GM12878 (cell line): ENCODE data around the gene ZFAND2A. TPM values are rescaled to one million over a fixed set of nuclear protein-coding genes. Genes with fewer than 3 reads are reported as not detected.

Experiments used
- BHLHE40 ChIP-seq, 2 experiments: fragments of 450-650 bp in 1 of 2; IDR thresholded peaks; 2 replicates each; pipeline ENCODE4 v1.6.1; 2011 to 2017; ENCODE audit warnings: low read depth in 2 of 2, borderline replicate concordance in 1 of 2, improper control_type of control experiment in 1 of 2, low read length in 1 of 2, mild to moderate bottlenecking in 1 of 2
- HDGF ChIP-seq: fragments of 450-650 bp; IDR thresholded peaks from 2 replicates; pipeline ENCODE4 v1.6.1; 2016; ENCODE audit warnings: antibody characterized with exemption
- MTA2 ChIP-seq: fragments of 450-650 bp; IDR thresholded peaks from 2 replicates; pipeline ENCODE4 v1.6.1; 2016; ENCODE audit warnings: low read depth, mild to moderate bottlenecking, moderate library complexity
- NFXL1 ChIP-seq: fragments of 450-650 bp; IDR thresholded peaks from 2 replicates; pipeline ENCODE4 v1.6.1; 2017; ENCODE audit warnings: antibody characterized with exemption, mild to moderate bottlenecking, borderline replicate concordance
- NFYB ChIP-seq: IDR thresholded peaks from 2 replicates; pipeline ENCODE4 v1.6.1; 2011; ENCODE audit warnings: low read depth, mild to moderate bottlenecking, low read length, improper control_type of control experiment, moderate library complexity; ENCODE audit not compliant: insufficient read depth
- POLR2A ChIP-seq: IDR thresholded peaks from 2 replicates; pipeline ENCODE4 v1.6.1; 2011; ENCODE audit warnings: low read depth, mild to moderate bottlenecking, low read length
- SMAD1 ChIP-seq: fragments of 450-650 bp; IDR thresholded peaks from 2 replicates; pipeline ENCODE4 v1.6.1; 2018; ENCODE audit warnings: mild to moderate bottlenecking, low read depth; ENCODE audit not compliant: partially characterized antibody
- SMARCA5 ChIP-seq: fragments of 450-650 bp; IDR thresholded peaks from 2 replicates; pipeline ENCODE4 v1.6.1; 2017; ENCODE audit warnings: mild to moderate bottlenecking
- STAT1 ChIP-seq: fragments of 450-650 bp; conservative IDR thresholded peaks from 2 replicates; pipeline ENCODE4 v1.6.1; 2014; ENCODE audit warnings: antibody characterized with exemption, mild to moderate bottlenecking
- SUPT20H ChIP-seq: IDR thresholded peaks from 2 replicates; pipeline ENCODE4 v1.6.1; 2011; ENCODE audit warnings: low read depth, mild to moderate bottlenecking, low read length, moderate library complexity, borderline replicate concordance; ENCODE audit not compliant: control insufficient read depth
- TCF12 ChIP-seq: IDR thresholded peaks from 2 replicates; pipeline ENCODE4 v1.6.1; 2011; ENCODE audit warnings: low read depth, mild to moderate bottlenecking, low read length
- TCF7 ChIP-seq: IDR thresholded peaks from 2 replicates; pipeline ENCODE4 v1.6.1; 2014; ENCODE audit warnings: antibody characterized with exemption, borderline replicate concordance
- polyA plus RNA-seq, 11 experiments: library from polyadenylated mRNA; depleted of rRNA in 4 of 11; unstranded in 6 of 11; stranded (reverse) in 5 of 11; fragments of >200 nt; fragmentation: Nextera tagmentation in 4 of 11; fragmentation: Illumina TruSeq in 1 of 11; extraction: Ambion mirVana in 4 of 11; extraction: Trizol in 1 of 11; gene quantifications; 1 replicate in 1 of 11; 2 replicates in 10 of 11; pipeline versions ENCODE4 v1.2.1 to v1.2.3, GENCODE V29; 2011 to 2016; ENCODE audit warnings: inconsistent platforms in 2 of 11, missing spikeins in 2 of 11, low read depth in 1 of 11
- total RNA-seq, 4 experiments: library from RNA; depleted of rRNA in 3 of 4; stranded (reverse); fragments of >200 nt in 3 of 4; fragmentation: Illumina TruSeq in 1 of 4; extraction: Trizol in 1 of 4; gene quantifications; 2 replicates each; pipeline versions ENCODE4 v1.2.1 to v1.2.3, GENCODE V29; 2013 to 2021
- TF ChIP-seq, protein P1 (sequence below): fragments of 450-650 bp; IDR thresholded peaks from 2 replicates; pipeline ENCODE4 v1.6.1; 2017; ENCODE audit warnings: mild to moderate bottlenecking, moderate library complexity
- TF ChIP-seq, protein P2 (sequence below): fragments of 150-350 bp; IDR thresholded peaks from 2 replicates; pipeline ENCODE4 v1.6.1; 2016; ENCODE audit warnings: low read depth, low read length
- TF ChIP-seq, protein P3 (sequence below): IDR thresholded peaks from 2 replicates; pipeline ENCODE4 v1.6.1; 2012; ENCODE audit warnings: low read depth, low read length, improper control_type of control experiment
- TF ChIP-seq, protein P4 (sequence below): fragments of 450-650 bp; IDR thresholded peaks from 2 replicates; pipeline ENCODE4 v1.6.1; 2014; ENCODE audit warnings: mild to moderate bottlenecking

Gene ZFAND2A
- total and polyA plus RNA-seq, 10 of the 15 experiments (the other 5 are each of a cell fraction or from before 2014, with no cell fraction given): 14.8 to 39.9 (median 20.8) TPM

DNA sequence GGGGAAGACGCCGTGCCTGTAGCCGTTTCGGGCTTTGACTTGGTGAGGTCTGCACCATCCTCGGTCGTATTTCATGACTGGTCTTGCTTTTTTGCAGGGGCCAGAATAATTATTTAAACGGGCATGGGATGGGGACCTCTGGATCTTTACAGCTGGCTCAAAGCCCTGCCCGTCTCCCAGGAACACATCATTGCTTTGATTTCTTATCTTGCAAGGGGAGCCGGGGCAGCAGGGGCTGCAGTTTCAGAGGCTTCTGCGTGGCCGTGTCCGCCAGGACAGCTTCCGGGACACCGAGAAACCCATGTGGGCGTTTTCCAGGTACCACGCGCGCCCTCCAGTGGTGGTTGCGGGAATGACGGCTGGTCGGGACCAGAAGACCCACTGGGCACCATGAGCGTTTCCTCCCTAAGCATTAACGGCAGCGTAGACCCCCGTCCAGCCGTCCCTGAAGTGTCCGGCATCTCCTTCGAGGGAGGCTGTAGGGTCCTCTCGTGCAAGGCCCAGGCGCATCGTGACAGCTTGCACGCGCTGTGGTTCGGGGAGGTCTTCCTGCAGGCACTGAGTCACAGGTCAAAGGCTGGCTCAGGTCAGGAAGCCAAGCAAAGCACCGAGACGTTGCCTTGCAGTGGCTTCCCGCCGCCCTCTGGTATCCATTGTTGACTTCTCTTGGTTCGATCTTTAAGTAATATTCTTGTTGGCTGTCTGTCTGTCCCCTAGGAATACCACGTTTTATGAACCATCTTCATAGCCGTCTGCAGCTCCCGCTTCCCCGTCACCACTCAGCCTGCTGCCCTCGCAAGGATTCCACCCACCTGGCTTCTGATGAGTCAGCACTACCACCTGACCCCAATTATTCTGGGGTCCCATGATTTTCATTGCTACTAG, 16.2 kb upstream of the ZFAND2A start (continued):
- TF ChIP-seq TCF12 (no peak), SMAD1 (no peak), STAT1 (no peak), MTA2 (no peak), HDGF (no peak), SUPT20H (no peak), POLR2A (0 out of 2 replicates have a peak, but pooled peaks have one; percentile 37), SMARCA5 (peak; percentile 70; the same call in 1 of the 2 replicates), NFXL1 (no peak), NFYB (no peak), BHLHE40 (IDR thresholded peaks at IDR 0.05; ENCODE audit: borderline replicate concordance in 1 of 2, low read depth in 2 of 2, low read length in 1 of 2) (peak in 1 of 2 experiments; percentile 32; a peak in 1 of 4 replicates), TCF7 (no peak)
- TF ChIP-seq, protein P1, sequence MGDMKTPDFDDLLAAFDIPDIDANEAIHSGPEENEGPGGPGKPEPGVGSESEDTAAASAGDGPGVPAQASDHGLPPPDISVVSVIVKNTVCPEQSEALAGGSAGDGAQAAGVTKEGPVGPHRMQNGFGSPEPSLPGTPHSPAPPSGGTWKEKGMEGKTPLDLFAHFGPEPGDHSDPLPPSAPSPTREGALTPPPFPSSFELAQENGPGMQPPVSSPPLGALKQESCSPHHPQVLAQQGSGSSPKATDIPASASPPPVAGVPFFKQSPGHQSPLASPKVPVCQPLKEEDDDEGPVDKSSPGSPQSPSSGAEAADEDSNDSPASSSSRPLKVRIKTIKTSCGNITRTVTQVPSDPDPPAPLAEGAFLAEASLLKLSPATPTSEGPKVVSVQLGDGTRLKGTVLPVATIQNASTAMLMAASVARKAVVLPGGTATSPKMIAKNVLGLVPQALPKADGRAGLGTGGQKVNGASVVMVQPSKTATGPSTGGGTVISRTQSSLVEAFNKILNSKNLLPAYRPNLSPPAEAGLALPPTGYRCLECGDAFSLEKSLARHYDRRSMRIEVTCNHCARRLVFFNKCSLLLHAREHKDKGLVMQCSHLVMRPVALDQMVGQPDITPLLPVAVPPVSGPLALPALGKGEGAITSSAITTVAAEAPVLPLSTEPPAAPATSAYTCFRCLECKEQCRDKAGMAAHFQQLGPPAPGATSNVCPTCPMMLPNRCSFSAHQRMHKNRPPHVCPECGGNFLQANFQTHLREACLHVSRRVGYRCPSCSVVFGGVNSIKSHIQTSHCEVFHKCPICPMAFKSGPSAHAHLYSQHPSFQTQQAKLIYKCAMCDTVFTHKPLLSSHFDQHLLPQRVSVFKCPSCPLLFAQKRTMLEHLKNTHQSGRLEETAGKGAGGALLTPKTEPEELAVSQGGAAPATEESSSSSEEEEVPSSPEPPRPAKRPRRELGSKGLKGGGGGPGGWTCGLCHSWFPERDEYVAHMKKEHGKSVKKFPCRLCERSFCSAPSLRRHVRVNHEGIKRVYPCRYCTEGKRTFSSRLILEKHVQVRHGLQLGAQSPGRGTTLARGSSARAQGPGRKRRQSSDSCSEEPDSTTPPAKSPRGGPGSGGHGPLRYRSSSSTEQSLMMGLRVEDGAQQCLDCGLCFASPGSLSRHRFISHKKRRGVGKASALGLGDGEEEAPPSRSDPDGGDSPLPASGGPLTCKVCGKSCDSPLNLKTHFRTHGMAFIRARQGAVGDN: peak; percentile 66; the same call in 1 of the 2 replicates
- TF ChIP-seq, protein P2, sequence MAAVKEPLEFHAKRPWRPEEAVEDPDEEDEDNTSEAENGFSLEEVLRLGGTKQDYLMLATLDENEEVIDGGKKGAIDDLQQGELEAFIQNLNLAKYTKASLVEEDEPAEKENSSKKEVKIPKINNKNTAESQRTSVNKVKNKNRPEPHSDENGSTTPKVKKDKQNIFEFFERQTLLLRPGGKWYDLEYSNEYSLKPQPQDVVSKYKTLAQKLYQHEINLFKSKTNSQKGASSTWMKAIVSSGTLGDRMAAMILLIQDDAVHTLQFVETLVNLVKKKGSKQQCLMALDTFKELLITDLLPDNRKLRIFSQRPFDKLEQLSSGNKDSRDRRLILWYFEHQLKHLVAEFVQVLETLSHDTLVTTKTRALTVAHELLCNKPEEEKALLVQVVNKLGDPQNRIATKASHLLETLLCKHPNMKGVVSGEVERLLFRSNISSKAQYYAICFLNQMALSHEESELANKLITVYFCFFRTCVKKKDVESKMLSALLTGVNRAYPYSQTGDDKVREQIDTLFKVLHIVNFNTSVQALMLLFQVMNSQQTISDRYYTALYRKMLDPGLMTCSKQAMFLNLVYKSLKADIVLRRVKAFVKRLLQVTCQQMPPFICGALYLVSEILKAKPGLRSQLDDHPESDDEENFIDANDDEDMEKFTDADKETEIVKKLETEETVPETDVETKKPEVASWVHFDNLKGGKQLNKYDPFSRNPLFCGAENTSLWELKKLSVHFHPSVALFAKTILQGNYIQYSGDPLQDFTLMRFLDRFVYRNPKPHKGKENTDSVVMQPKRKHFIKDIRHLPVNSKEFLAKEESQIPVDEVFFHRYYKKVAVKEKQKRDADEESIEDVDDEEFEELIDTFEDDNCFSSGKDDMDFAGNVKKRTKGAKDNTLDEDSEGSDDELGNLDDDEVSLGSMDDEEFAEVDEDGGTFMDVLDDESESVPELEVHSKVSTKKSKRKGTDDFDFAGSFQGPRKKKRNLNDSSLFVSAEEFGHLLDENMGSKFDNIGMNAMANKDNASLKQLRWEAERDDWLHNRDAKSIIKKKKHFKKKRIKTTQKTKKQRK: no peak
- TF ChIP-seq, protein P3, sequence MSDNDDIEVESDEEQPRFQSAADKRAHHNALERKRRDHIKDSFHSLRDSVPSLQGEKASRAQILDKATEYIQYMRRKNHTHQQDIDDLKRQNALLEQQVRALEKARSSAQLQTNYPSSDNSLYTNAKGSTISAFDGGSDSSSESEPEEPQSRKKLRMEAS: 0 out of 2 replicates have a peak, but pooled peaks have one; percentile 34
- TF ChIP-seq, protein P4, sequence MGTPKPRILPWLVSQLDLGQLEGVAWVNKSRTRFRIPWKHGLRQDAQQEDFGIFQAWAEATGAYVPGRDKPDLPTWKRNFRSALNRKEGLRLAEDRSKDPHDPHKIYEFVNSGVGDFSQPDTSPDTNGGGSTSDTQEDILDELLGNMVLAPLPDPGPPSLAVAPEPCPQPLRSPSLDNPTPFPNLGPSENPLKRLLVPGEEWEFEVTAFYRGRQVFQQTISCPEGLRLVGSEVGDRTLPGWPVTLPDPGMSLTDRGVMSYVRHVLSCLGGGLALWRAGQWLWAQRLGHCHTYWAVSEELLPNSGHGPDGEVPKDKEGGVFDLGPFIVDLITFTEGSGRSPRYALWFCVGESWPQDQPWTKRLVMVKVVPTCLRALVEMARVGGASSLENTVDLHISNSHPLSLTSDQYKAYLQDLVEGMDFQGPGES: no peak
